ENCODE results near the gene PPP2CA. TPM values are rescaled to one million over a fixed set of nuclear protein-coding genes. Genes with fewer than 3 reads are reported as not detected.

Gene PPP2CA
- total and polyA plus RNA-seq, 2 of the 4 experiments (the other 2 are of a cell fraction): 70.6 to 73.6 TPM

DNA sequence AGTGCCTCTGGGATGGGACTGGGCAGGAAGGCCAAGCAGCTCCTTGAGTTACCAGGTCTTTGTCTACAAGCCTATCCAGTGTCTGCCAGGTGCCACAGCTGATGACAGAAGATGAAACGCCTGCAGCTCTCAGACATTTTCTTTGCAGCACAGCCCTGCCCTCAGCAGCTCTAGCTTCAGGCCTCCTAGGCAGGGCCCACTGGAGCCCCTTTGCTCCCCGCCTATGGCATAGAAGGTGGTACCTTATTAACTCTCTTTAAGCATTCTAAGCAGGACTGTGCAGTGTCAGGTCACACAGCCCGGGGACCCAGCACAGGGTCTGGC lies 47.8 kb downstream of the PPP2CA start:
- Histone ChIP-seq H2AK9ac (replicated peaks; ENCODE audit: low read depth, low read length, poor library complexity) (no peak overlapping the region), H3K27ac (ENCODE audit: insufficient read depth, low read length) (no peak overlapping the region), H3K9me1 (ENCODE audit: insufficient read depth, low read length) (peaks cover 6% of the 10 kb centered on the region; the same call in 1 of the 2 replicates), H3K14ac (replicated peaks; ENCODE audit: low read depth, low read length) (no peak overlapping the region), H3K4me1 (ENCODE audit: control insufficient read depth, insufficient read depth, low read length) (no peaks in the 10 kb centered on the region; the same call in 1 of the 2 replicates), H2BK15ac (ENCODE audit: low read depth, low read length) (no peak overlapping the region), H3K18ac (ENCODE audit: low read depth, low read length) (no peak overlapping the region), H3K4me3 (ENCODE audit: insufficient read depth, low read depth, low read length) (no peak overlapping the region), H2AK5ac (ENCODE audit: low read depth, low read length) (no peak overlapping the region), H2BK5ac (ENCODE audit: low read depth, low read length, poor library complexity, severe bottlenecking) (no peak overlapping the region), H2BK120ac (ENCODE audit: low read depth, low read length) (no peak overlapping the region), H4K5ac (ENCODE audit: low read depth, low read length) (0 out of 2 replicates have a peak overlapping the region, but pooled peaks have one; percentile 99), H3K79me1 (ENCODE audit: low read depth in 1 of 2, low read length in 2 of 2) (peaks cover 12 to 25% of the 10 kb centered on the region in 2 experiments), H3K36me3 (ENCODE audit: control insufficient read depth, insufficient read depth, low read length) (peaks cover 4% of the 10 kb centered on the region; the same call in 1 of the 2 replicates), H4K8ac (ENCODE audit: low read depth in 2 of 2, low read length in 2 of 2) (peak overlapping the region; percentile 95 to 100; a peak in 2 of 4 replicates), H3K4ac (ENCODE audit: low read depth, low read length) (no peak overlapping the region), H4K91ac (ENCODE audit: insufficient read depth, low read depth, low read length) (no peak overlapping the region), H3K9me3 (ENCODE audit: control insufficient read depth, insufficient read depth, low read length) (no peaks in the 10 kb centered on the region), H3K23ac (ENCODE audit: low read depth, low read length) (no peak overlapping the region), H2BK20ac (ENCODE audit: low read depth, low read length) (no peak overlapping the region), H3K9ac (ENCODE audit: low read depth, low read length) (no peak overlapping the region), H2AFZ (replicated peaks; ENCODE audit: low read length, poor library complexity) (no peak overlapping the region), H3K27me3 (ENCODE audit: control insufficient read depth, insufficient read depth, low read length) (no peaks in the 10 kb centered on the region), H4K20me1 (ENCODE audit: insufficient read depth, low read length) (peaks cover 36% of the 10 kb centered on the region), H3K56ac (ENCODE audit: extremely low read depth, insufficient read depth, low read length) (no peak overlapping the region), H3K4me2 (ENCODE audit: low read depth, low read length) (no peak overlapping the region)
- no CpG with 5 or more reads among the region's 3 CpGs for WGBS, 2 experiments (ENCODE audit: extremely low coverage in 2 of 2, insufficient read length in 1 of 2)
- in situ Hi-C loops (cut with MboI; ENCODE audit: low sequenced_read_pairs): no loop called here
- TF ChIP-seq SMC3 (IDR thresholded peaks at IDR 0.05; ENCODE audit: low read depth, low read length) (no peak), ELK1 (IDR thresholded peaks at IDR 0.05; ENCODE audit: borderline replicate concordance, low read depth, low read length) (no peak), MXI1 (IDR thresholded peaks at IDR 0.05; ENCODE audit: borderline replicate concordance, low read depth, low read length) (no peak), BHLHE40 (IDR thresholded peaks at IDR 0.05; ENCODE audit: low read depth, low read length) (no peak), MAFK (IDR thresholded peaks at IDR 0.05; ENCODE audit: low read depth, low read length) (no peak), USF2 (IDR thresholded peaks at IDR 0.05; ENCODE audit: low read depth, low read length) (no peak), RAD21 (IDR thresholded peaks at IDR 0.05; ENCODE audit: low read length) (no peak), POLR2A (IDR thresholded peaks at IDR 0.05; ENCODE audit: low read depth, low read length) (no peak), NFE2L2 (IDR thresholded peaks at IDR 0.05; ENCODE audit: low read depth, low read length) (no peak), MAZ (IDR thresholded peaks at IDR 0.05; ENCODE audit: borderline replicate concordance, low read depth, low read length) (no peak), CHD1 (IDR thresholded peaks at IDR 0.05; ENCODE audit: low read depth, low read length) (no peak), CTCF (conservative IDR thresholded peaks at IDR 0.05; ENCODE audit: low read depth, low read length) (no peak), RFX5 (IDR thresholded peaks at IDR 0.05; ENCODE audit: low read depth, low read length) (no peak), RCOR1 (IDR thresholded peaks at IDR 0.05; ENCODE audit: insufficient replicate concordance, low read length) (no peak), CEBPB (IDR thresholded peaks at IDR 0.05; ENCODE audit: low read depth, low read length) (no peak), FOS (IDR thresholded peaks at IDR 0.05; ENCODE audit: low read depth, low read length) (no peak)
- ChIA-PET CTCF (interaction anchor here (1.0 to 1.1 kb wide), 3 partner anchors 24 to 111 kb away, joined by 3 read pairs; partner anchors contain the start of gene PPP2CA), POLR2A (ENCODE audit: unreplicated experiment) (no interaction called here)
- DNase-seq: no peak
- intact Hi-C loops (cut with micrococcal nuclease): no loop called here
- dilution Hi-C loops (cut with HindIII; ENCODE audit: low sequenced_read_pairs, unreplicated experiment): no loop called here
- no peak for ATAC-seq (ENCODE audit: low read depth)
- BruUV-seq (replicated peaks): no TSS peak

Data from IMR-90 (cell line).